ENCODE data around the gene MYL3.

GRCh38 chr3:46909535-46910161 is 46.4 kb upstream of the MYL3 start:
- TF ChIP-seq USF2 (IDR thresholded peaks at IDR 0.05; ENCODE audit: low read depth, low read length) (peak; percentile 91), POLR2A (IDR thresholded peaks at IDR 0.05; ENCODE audit: low read depth, low read length) (peak; percentile 51; the same call in 1 of the 2 replicates), CTCF (conservative IDR thresholded peaks at IDR 0.05; ENCODE audit: low read depth, low read length) (peak; percentile 98), BHLHE40 (IDR thresholded peaks at IDR 0.05; ENCODE audit: low read depth, low read length) (no peak), RCOR1 (IDR thresholded peaks at IDR 0.05; ENCODE audit: insufficient replicate concordance, low read length) (no peak), SMC3 (IDR thresholded peaks at IDR 0.05; ENCODE audit: low read depth, low read length) (peak; percentile 82)
